IMR-90 (cell line): ENCODE results near the gene CEP295NL.

Experiments
- BHLHE40 ChIP-seq: fragments of 150-350 bp; IDR thresholded peaks from 2 replicates; pipeline ENCODE4 v1.6.1; 2016; ENCODE audit warnings: mild to moderate bottlenecking, low read depth, low read length
- CEBPB ChIP-seq: IDR thresholded peaks from 2 replicates; pipeline ENCODE4 v1.6.1; 2012; ENCODE audit warnings: low read depth, low read length, improper control_type of control experiment
- CHD1 ChIP-seq: IDR thresholded peaks from 2 replicates; pipeline ENCODE4 v1.6.1; 2012; ENCODE audit warnings: low read depth, low read length, improper control_type of control experiment
- FOS ChIP-seq: fragments of 150-350 bp; IDR thresholded peaks from 2 replicates; pipeline ENCODE4 v1.6.1; 2016; ENCODE audit warnings: low read depth, low read length
- MAFK ChIP-seq: IDR thresholded peaks from 2 replicates; pipeline ENCODE4 v1.6.1; 2012; ENCODE audit warnings: low read depth, low read length, improper control_type of control experiment
- MAZ ChIP-seq: IDR thresholded peaks from 2 replicates; pipeline ENCODE4 v1.6.1; 2012; ENCODE audit warnings: low read depth, mild to moderate bottlenecking, low read length, improper control_type of control experiment, moderate library complexity, borderline replicate concordance
- MXI1 ChIP-seq: IDR thresholded peaks from 2 replicates; pipeline ENCODE4 v1.6.1; 2012; ENCODE audit warnings: low read depth, mild to moderate bottlenecking, low read length, moderate library complexity, borderline replicate concordance
- POLR2A ChIP-seq: IDR thresholded peaks from 2 replicates; pipeline ENCODE4 v1.6.1; 2012; ENCODE audit warnings: mild to moderate bottlenecking, low read depth, low read length
- RAD21 ChIP-seq: IDR thresholded peaks from 2 replicates; pipeline ENCODE4 v1.6.1; 2012; ENCODE audit warnings: low read length, improper control_type of control experiment
- RFX5 ChIP-seq: IDR thresholded peaks from 2 replicates; pipeline ENCODE4 v1.8.0; 2012; ENCODE audit warnings: low read depth, mild to moderate bottlenecking, low read length, moderate library complexity
- SMC3 ChIP-seq: fragments of 150-350 bp; IDR thresholded peaks from 2 replicates; pipeline ENCODE4 v1.6.1; 2016; ENCODE audit warnings: low read depth, mild to moderate bottlenecking, antibody characterized with exemption, low read length, moderate library complexity
- TF ChIP-seq, protein P1 (sequence below): conservative IDR thresholded peaks from 2 replicates; pipeline ENCODE4 v1.5.1; 2012; ENCODE audit warnings: mild to moderate bottlenecking, low read depth, low read length, improper control_type of control experiment
- TF ChIP-seq, protein P2 (sequence below): fragments of 150-350 bp; IDR thresholded peaks from 2 replicates; pipeline ENCODE4 v1.6.1; 2016; ENCODE audit warnings: low read depth, mild to moderate bottlenecking, low read length, moderate library complexity, borderline replicate concordance
- TF ChIP-seq, protein P3 (sequence below): fragments of 150-350 bp; IDR thresholded peaks from 2 replicates; pipeline ENCODE4 v1.6.1; 2017; ENCODE audit warnings: mild to moderate bottlenecking, antibody characterized with exemption, low read length, low read depth

DNA sequence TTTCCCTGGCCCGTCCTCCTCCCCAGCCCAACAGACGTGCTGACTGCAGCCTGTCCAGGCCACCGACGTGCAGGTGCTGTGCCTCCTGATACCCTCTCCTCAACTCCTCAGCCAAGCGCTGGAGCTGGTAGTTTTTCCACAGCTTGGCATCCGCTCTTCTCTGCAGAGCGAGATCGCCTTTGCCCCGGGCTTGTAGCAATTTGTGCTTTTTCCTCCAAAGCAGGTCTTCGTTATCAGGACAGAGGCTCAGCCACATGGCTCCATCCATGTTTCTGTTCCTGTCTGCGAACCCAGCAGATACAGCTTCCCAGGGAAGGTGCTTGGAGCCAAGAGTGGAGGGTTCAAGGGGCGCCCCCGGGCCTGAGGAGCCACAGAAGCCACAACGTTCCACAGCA is 10.9 kb downstream of the CEP295NL start:
- TF ChIP-seq MXI1 (no peak), RFX5 (no peak), MAZ (no peak), SMC3 (no peak), POLR2A (no peak), RAD21 (no peak), FOS (no peak), CEBPB (no peak), BHLHE40 (no peak), CHD1 (no peak), MAFK (no peak)
- TF ChIP-seq, protein P1, sequence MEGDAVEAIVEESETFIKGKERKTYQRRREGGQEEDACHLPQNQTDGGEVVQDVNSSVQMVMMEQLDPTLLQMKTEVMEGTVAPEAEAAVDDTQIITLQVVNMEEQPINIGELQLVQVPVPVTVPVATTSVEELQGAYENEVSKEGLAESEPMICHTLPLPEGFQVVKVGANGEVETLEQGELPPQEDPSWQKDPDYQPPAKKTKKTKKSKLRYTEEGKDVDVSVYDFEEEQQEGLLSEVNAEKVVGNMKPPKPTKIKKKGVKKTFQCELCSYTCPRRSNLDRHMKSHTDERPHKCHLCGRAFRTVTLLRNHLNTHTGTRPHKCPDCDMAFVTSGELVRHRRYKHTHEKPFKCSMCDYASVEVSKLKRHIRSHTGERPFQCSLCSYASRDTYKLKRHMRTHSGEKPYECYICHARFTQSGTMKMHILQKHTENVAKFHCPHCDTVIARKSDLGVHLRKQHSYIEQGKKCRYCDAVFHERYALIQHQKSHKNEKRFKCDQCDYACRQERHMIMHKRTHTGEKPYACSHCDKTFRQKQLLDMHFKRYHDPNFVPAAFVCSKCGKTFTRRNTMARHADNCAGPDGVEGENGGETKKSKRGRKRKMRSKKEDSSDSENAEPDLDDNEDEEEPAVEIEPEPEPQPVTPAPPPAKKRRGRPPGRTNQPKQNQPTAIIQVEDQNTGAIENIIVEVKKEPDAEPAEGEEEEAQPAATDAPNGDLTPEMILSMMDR, result no peak
- TF ChIP-seq, protein P2, sequence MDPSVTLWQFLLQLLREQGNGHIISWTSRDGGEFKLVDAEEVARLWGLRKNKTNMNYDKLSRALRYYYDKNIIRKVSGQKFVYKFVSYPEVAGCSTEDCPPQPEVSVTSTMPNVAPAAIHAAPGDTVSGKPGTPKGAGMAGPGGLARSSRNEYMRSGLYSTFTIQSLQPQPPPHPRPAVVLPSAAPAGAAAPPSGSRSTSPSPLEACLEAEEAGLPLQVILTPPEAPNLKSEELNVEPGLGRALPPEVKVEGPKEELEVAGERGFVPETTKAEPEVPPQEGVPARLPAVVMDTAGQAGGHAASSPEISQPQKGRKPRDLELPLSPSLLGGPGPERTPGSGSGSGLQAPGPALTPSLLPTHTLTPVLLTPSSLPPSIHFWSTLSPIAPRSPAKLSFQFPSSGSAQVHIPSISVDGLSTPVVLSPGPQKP, result no peak
- TF ChIP-seq, protein P3, sequence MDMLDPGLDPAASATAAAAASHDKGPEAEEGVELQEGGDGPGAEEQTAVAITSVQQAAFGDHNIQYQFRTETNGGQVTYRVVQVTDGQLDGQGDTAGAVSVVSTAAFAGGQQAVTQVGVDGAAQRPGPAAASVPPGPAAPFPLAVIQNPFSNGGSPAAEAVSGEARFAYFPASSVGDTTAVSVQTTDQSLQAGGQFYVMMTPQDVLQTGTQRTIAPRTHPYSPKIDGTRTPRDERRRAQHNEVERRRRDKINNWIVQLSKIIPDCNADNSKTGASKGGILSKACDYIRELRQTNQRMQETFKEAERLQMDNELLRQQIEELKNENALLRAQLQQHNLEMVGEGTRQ, result no peak
